K562 (cell line): Measurements from ENCODE around the gene ATG12. TPM values are rescaled to one million over a fixed set of nuclear protein-coding genes. Genes with fewer than 3 reads are reported as not detected.

Source experiments
- ATAC-seq: fragments of 200-7000 bp; cut with Tn5 transposase; 3 replicates; pipeline ENCODE4 v1.9.1; 2020; ENCODE audit warnings: moderate library complexity
- BruUV-seq: library from RNA; stranded (reverse); fragments of 400-500 nt; replicated peaks from 2 replicates; lab custom pipeline; 2021; lab: Mats Ljungman, UMichigan
- CTCF ChIA-PET: fragments of 300-600 bp; formaldehyde crosslinking; extraction: SDS; loops from one replicate; lab custom pipeline; 2021; ENCODE audit warnings: low intra/inter-chr PET ratio; lab: Yijun Ruan, JAX
- POLR2A ChIA-PET: fragments of 300-600, 350-650 bp; sonication (Branson Sonifier 250); formaldehyde crosslinking; extraction: SDS; loops from one replicate; lab custom pipeline; 2021; ENCODE audit warnings: antibody characterized with exemption, inconsistent platforms; lab: Yijun Ruan, JAX
- DNase-seq, 4 experiments: peaks; one replicate each; pipeline versions ENCODE4 v3.0.0 to v3.0.0-alpha.2; 2011 to 2018; ENCODE audit warnings: low spot score in 3 of 4, mixed read lengths in 3 of 4; ENCODE audit errors: extremely low read depth in 1 of 4
- FAIRE-seq: peaks from 2 replicates; lab custom pipeline; 2011; peaks lifted over from hg19 to GRCh38; lab: Jason Lieb, UNC
- H2AFZ ChIP-seq: 2 replicates; pipeline ENCODE4 v1.6.0; 2011; ENCODE audit warnings: low read depth, low read length, control low read depth, inconsistent platforms
- H3K27ac ChIP-seq: fragments of 200-600 bp; 3 replicates; pipeline ENCODE4 v1.8.0; 2011; ENCODE audit warnings: low read depth, mild to moderate bottlenecking, control low read depth, inconsistent platforms, low read length, moderate library complexity, mixed read lengths; ENCODE audit errors: extremely low read depth
- H3K27me3 ChIP-seq, 2 experiments: fragments of 300-600 bp in 1 of 2; 2 replicates in 1 of 2; 3 replicates in 1 of 2; pipeline versions ENCODE4 v1.6.0 to v1.8.0; 2011; ENCODE audit warnings: inconsistent platforms in 2 of 2, low read length in 2 of 2, mild to moderate bottlenecking in 1 of 2, mixed read lengths in 1 of 2, moderate library complexity in 1 of 2; ENCODE audit not compliant: control insufficient read depth in 2 of 2, insufficient read depth in 2 of 2
- H3K36me3 ChIP-seq: fragments of 300-600 bp; 3 replicates; pipeline ENCODE4 v1.8.0; 2011; ENCODE audit warnings: mild to moderate bottlenecking, low read length, inconsistent platforms; ENCODE audit not compliant: control insufficient read depth, insufficient read depth
- H3K4me1 ChIP-seq, 2 experiments: fragments of 200-600 bp in 1 of 2; replicated peaks in 1 of 2; 2 replicates in 1 of 2; 3 replicates in 1 of 2; pipeline versions ENCODE4 v1.5.1 to v1.8.0; 2011; ENCODE audit warnings: inconsistent platforms in 2 of 2, low read length in 2 of 2, mild to moderate bottlenecking in 1 of 2, mixed read lengths in 1 of 2, moderate library complexity in 1 of 2; ENCODE audit not compliant: control insufficient read depth in 2 of 2, insufficient read depth in 2 of 2
- H3K4me2 ChIP-seq: 2 replicates; pipeline ENCODE4 v1.6.1; 2011; ENCODE audit warnings: low read length, control low read depth, inconsistent platforms, mixed read lengths; ENCODE audit not compliant: insufficient read depth
- H3K4me3 ChIP-seq: fragments of 200-600 bp; sonication (generic), shearing (Covaris generic); 2 replicates; pipeline ENCODE4 v1.5.1; 2016; ENCODE audit warnings: control low read depth, inconsistent platforms
- H3K79me2 ChIP-seq: fragments of 200-600 bp; 3 replicates; pipeline ENCODE4 v1.8.0; 2011; ENCODE audit warnings: low read length, inconsistent platforms; ENCODE audit not compliant: control insufficient read depth, insufficient read depth
- H3K9ac ChIP-seq, 2 experiments: 2 replicates each; pipeline versions ENCODE4 v1.6.0 to v1.6.1; 2011; ENCODE audit warnings: low read depth in 2 of 2, low read length in 2 of 2, control low read depth in 1 of 2, inconsistent platforms in 1 of 2, mild to moderate bottlenecking in 1 of 2, mixed read lengths in 1 of 2; ENCODE audit not compliant: insufficient read depth in 1 of 2
- H3K9me1 ChIP-seq: one replicate; pipeline ENCODE4 v1.6.0; 2011; ENCODE audit warnings: inconsistent platforms, mild to moderate bottlenecking, low read length, moderate library complexity; ENCODE audit not compliant: control insufficient read depth, insufficient read depth
- H3K9me3 ChIP-seq: replicated peaks from 2 replicates; pipeline ENCODE4 v1.5.1; 2011; ENCODE audit warnings: low read depth, low read length, inconsistent platforms; ENCODE audit not compliant: control insufficient read depth, insufficient read depth
- H4K20me1 ChIP-seq: replicated peaks from 2 replicates; pipeline ENCODE4 v1.6.1; 2011; ENCODE audit warnings: low read length, inconsistent platforms, mixed read lengths; ENCODE audit not compliant: control insufficient read depth, insufficient read depth
- BRD9 ChIP-seq: fragments of 450-650 bp; IDR thresholded peaks from 2 replicates; pipeline ENCODE4 v1.6.1; 2018; ENCODE audit warnings: low read depth; ENCODE audit not compliant: partially characterized antibody
- HDAC2 ChIP-seq: fragments of 450-650 bp; IDR thresholded peaks from 2 replicates; pipeline ENCODE4 v1.6.1; 2016; ENCODE audit warnings: mild to moderate bottlenecking
- KLF10 ChIP-seq: fragments of 250-450 bp; sonication (Bioruptor Pico); IDR thresholded peaks from 2 replicates; pipeline ENCODE4 v1.6.1; 2021; ENCODE audit warnings: matching md5 sums
- SOX6 ChIP-seq: fragments of 450-650 bp; IDR thresholded peaks from 2 replicates; pipeline ENCODE4 v1.6.1; 2014; ENCODE audit warnings: mild to moderate bottlenecking
- ZFP30 ChIP-seq: fragments of 250-450 bp; sonication (Bioruptor Pico); IDR thresholded peaks from 2 replicates; pipeline ENCODE4 v1.8.0; 2022; ENCODE audit warnings: moderate library complexity, mild to moderate bottlenecking, inconsistent platforms, borderline replicate concordance
- ZNF347 ChIP-seq: fragments of 450-650 bp; formaldehyde crosslinking; IDR thresholded peaks from 2 replicates; pipeline ENCODE4 v1.4.0; 2020; ENCODE audit warnings: low read depth, mild to moderate bottlenecking, moderate library complexity
- WGBS: fragments of 100-300 bp; shearing (Covaris generic); methylation state at CpG from one replicate; pipeline ENCODE4 v1.1.6; 2016; ENCODE audit warnings: low coverage, mixed read lengths; ENCODE audit not compliant: insufficient coverage; ENCODE audit errors: missing lambda C conversion rate; 5-methylcytosine and 5-hydroxymethylcytosine counted together
- in situ Hi-C: fragments of 300-500 bp; cut with MboI; formaldehyde crosslinking; loops from 4 replicates; pipeline ENCODE4 v1.15.0; 2018; ENCODE audit warnings: inconsistent platforms, mixed read lengths
- intact Hi-C: fragments of 100-400 bp; cut with micrococcal nuclease; formaldehyde crosslinking; loops from 2 replicates; pipeline ENCODE4 v1.14.2; 2022
- polyA plus RNA-seq, 8 experiments: library from polyadenylated mRNA; depleted of rRNA in 4 of 8; stranded (reverse) in 5 of 8; unstranded in 3 of 8; fragments of >200 nt; fragmentation: Nextera tagmentation in 2 of 8; fragmentation: Illumina TruSeq in 1 of 8; extraction: Ambion mirVana in 2 of 8; extraction: Trizol in 1 of 8; gene quantifications; 2 replicates each; pipeline versions ENCODE4 v1.2.1 to v1.2.3, GENCODE V29; 2011 to 2014; ENCODE audit warnings: inconsistent platforms in 1 of 8, missing spikeins in 1 of 8
- total RNA-seq, 7 experiments: library from RNA; depleted of rRNA in 6 of 7; stranded (reverse); fragments of >200 nt in 6 of 7; fragmentation: Illumina TruSeq in 2 of 7; extraction: Trizol in 2 of 7; gene quantifications; 2 replicates each; pipeline versions ENCODE4 v1.2.1 to v1.2.3, GENCODE V29; 2011 to 2021; ENCODE audit warnings: low replicate concordance in 1 of 7
- TF ChIP-seq, protein P1 (sequence below), 2 experiments: IDR thresholded peaks in 1 of 2; conservative IDR thresholded peaks in 1 of 2; 2 replicates each; pipeline ENCODE4 v1.6.1; 2016; ENCODE audit warnings: low read depth in 2 of 2, mild to moderate bottlenecking in 1 of 2, missing compliant biosample characterization in 1 of 2, missing genetic modification characterization in 1 of 2, moderate library complexity in 1 of 2
- TF ChIP-seq, protein P2 (sequence below): IDR thresholded peaks from 2 replicates; pipeline ENCODE4 v1.6.1; 2011; ENCODE audit warnings: borderline replicate concordance, low read depth, mild to moderate bottlenecking, moderate library complexity, low read length; ENCODE audit not compliant: insufficient read depth, poor library complexity, severe bottlenecking

ATG12 gene
- total and polyA plus RNA-seq, 9 of the 15 experiments (the other 6 are each of a cell fraction or from before 2014, with no cell fraction given): 21.6 to 132 (median 61.3) TPM

DNA sequence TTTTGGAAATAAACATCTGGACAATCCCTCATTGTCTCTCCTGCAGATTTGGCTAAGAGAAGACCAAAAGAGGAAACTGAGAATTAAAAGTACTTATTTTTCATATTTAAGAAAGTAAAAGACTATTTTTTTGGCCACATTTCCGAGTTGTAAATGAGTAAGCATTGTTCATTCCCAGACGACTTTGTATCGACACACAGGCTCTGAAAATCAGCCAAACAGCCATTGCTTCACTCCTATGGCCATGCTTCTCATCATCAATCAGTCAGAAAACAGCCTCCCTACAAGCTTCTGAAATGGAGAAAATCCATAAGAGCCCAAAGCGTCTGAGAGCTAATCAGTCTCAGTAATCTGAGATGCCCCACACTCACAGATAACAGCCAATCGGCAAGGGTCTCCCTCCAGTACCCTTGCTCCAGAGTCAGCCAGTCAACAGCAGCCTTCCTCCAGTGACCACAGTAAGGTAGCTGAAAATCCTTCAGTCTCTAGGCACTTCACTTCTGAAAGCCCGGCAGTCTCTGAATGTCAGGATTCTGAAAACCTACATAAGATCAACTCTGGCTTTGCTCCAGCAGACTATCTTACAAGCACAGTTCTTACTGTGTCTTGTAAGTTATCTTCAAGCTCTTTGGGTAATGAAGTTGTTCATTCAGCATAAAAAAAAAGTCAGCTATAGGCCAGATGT, 55.8 kb downstream of the ATG12 start:
- intact Hi-C loops (no loop called here), in situ Hi-C loops (no loop called here)
- 0% methylated on average over 6 of the region's 6 CpGs for WGBS
- BruUV-seq: no TSS peak
- Histone ChIP-seq H3K79me2 (no peaks in the 10 kb centered on the region), H4K20me1 (no peaks in the 10 kb centered on the region), H3K9ac (no peak overlapping the region), H3K36me3 (no peaks in the 10 kb centered on the region), H3K9me3 (no peaks in the 10 kb centered on the region), H3K4me1 (no peaks in the 10 kb centered on the region), H3K9me1 (no peaks in the 10 kb centered on the region), H3K27ac (no peak overlapping the region), H2AFZ (no peak overlapping the region), H3K27me3 (no peaks in the 10 kb centered on the region), H3K4me3 (no peak overlapping the region), H3K4me2 (no peak overlapping the region)
- ATAC-seq: no peak
- DNase-seq: no peak
- CTCF ChIA-PET: no interaction called here
- FAIRE-seq: peak; percentile 11
- TF ChIP-seq SOX6 (no peak), HDAC2 (no peak), ZFP30 (CRISPR knock-in tag) (no peak), ZNF347 (no peak), KLF10 (CRISPR knock-in tag) (no peak), BRD9 (no peak)
- TF ChIP-seq, protein P1, sequence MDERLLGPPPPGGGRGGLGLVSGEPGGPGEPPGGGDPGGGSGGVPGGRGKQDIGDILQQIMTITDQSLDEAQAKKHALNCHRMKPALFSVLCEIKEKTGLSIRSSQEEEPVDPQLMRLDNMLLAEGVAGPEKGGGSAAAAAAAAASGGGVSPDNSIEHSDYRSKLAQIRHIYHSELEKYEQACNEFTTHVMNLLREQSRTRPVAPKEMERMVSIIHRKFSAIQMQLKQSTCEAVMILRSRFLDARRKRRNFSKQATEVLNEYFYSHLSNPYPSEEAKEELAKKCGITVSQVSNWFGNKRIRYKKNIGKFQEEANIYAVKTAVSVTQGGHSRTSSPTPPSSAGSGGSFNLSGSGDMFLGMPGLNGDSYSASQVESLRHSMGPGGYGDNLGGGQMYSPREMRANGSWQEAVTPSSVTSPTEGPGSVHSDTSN (CRISPR knock-in tag; IDR thresholded peaks at IDR 0.05; ENCODE audit: low read depth): no peak
- TF ChIP-seq, protein P1 (tag; conservative IDR thresholded peaks at IDR 0.05; ENCODE audit: low read depth): no peak
- TF ChIP-seq, protein P2, sequence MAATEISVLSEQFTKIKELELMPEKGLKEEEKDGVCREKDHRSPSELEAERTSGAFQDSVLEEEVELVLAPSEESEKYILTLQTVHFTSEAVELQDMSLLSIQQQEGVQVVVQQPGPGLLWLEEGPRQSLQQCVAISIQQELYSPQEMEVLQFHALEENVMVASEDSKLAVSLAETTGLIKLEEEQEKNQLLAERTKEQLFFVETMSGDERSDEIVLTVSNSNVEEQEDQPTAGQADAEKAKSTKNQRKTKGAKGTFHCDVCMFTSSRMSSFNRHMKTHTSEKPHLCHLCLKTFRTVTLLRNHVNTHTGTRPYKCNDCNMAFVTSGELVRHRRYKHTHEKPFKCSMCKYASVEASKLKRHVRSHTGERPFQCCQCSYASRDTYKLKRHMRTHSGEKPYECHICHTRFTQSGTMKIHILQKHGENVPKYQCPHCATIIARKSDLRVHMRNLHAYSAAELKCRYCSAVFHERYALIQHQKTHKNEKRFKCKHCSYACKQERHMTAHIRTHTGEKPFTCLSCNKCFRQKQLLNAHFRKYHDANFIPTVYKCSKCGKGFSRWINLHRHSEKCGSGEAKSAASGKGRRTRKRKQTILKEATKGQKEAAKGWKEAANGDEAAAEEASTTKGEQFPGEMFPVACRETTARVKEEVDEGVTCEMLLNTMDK: no peak
- POLR2A ChIA-PET: interaction anchor here (1.3 kb wide), 1 partner anchor 12 kb away, joined by 3 read pairs; no protein-coding TSS in a partner anchor
